ENCODE data around the gene FOXN3.
"Not testable (repeated sequence)": the region's sequence is repeated elsewhere in the genome, so short reads cannot be mapped to it uniquely, and the experiment has no call there.

The FOXN3 gene

DNA sequence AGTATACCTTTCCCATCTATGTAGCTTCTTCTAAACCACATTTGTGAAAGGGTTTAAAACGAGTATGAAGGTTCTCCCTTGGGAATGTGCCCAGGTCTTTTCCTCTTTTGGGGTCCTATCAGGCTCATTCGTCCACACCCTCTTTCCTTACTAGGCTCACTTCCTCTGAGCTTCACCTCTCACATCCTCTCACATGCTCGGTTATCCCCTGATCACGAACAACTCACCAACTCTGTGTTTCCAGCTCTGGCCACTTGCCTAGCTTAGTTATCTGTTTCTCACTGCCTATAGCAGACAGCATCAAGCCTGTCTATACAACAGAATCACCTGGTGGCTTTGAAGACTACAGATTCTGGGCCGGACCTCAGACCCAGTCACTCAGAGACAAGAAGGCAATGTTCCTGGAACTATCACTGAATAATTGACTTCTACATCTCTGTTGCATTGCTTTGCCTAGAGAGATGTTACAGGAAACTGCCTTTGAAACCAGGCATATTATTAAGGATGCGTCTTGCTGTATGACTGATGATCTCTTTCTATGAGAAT lies 158.2 kb downstream of the FOXN3 start:
- H3K9ac ChIP-seq (ENCODE audit: insufficient read length), result no peak overlapping the region
- H3K9me3 ChIP-seq (ENCODE audit: low read depth, low read length), result no peaks in the 10 kb centered on the region
- TF ChIP-seq POLR2AphosphoS5 (IDR thresholded peaks at IDR 0.05; ENCODE audit: borderline replicate concordance, low read depth, low read length) (no peak), EZH2 (IDR thresholded peaks at IDR 0.05) (no peak), FOXP2 (optimal IDR thresholded peaks at IDR 0.05; ENCODE audit: control extremely low read depth, extremely low read length, insufficient read depth) (no peak)
- DNase-seq (ENCODE audit: low read depth, low spot score), result no peak
- H3K27ac ChIP-seq, result no peak overlapping the region
- H3K4me3 ChIP-seq, result no peak overlapping the region
- H3K36me3 ChIP-seq (ENCODE audit: insufficient read depth, low read length), result no peaks in the 10 kb centered on the region

DNA sequence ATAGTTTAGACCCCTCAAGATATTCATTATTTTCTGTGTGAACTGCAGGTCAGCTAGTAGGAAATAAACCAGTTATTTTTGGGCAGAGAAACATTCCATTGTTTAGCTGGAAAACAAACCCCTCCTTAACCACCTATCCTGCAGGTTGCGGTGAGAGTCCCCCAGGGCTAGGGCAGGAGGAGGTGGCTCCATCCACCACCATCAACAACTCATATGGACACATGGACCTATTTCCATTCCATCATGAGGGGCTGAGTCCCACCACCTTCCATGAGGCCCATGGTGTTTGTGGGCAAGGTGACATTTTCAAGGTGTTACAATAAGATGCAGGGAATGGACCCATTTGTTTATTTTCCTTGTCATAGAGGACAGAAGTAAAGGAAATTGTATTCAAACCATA lies 160.1 kb downstream of the FOXN3 start:
- Histone ChIP-seq H3K36me3 (ENCODE audit: insufficient read depth, low read length) (no peaks in the 10 kb centered on the region), H3K4me3 (no peak overlapping the region), H3K9me3 (ENCODE audit: low read depth, low read length) (no peaks in the 10 kb centered on the region), H3K27ac (no peak overlapping the region), H3K9ac (ENCODE audit: insufficient read length) (no peak overlapping the region)
- TF ChIP-seq EZH2 (IDR thresholded peaks at IDR 0.05), result no peak
- no peak for TF ChIP-seq FOXP2 (optimal IDR thresholded peaks at IDR 0.05; ENCODE audit: control extremely low read depth, extremely low read length, insufficient read depth)
- no peak for TF ChIP-seq POLR2AphosphoS5 (IDR thresholded peaks at IDR 0.05; ENCODE audit: borderline replicate concordance, low read depth, low read length)
- no peak for DNase-seq (ENCODE audit: low read depth, low spot score)

DNA sequence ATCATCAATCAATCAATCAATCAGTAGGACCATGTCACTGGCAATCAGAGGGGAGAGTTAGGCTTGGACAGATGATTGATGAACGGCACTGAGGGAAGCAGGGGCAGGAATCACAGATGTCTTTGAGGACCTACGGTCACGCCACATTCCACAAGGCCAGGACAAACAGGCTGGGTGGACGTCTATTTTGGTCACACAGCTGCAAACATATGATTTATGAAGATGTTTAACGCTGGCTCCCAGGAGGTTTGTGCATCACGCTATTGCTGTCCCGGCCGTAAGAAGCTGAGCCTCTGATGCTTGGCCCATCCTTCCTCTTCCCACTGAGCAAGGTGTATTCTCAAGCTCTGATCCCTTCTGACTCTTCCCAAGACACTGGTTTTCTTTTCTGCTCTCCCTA lies 160.8 kb downstream of the FOXN3 start:
- no peak overlapping the region for H3K9ac ChIP-seq (ENCODE audit: insufficient read length)
- no peak for DNase-seq (ENCODE audit: low read depth, low spot score)
- no peak overlapping the region for H3K4me3 ChIP-seq
- H3K27ac ChIP-seq, result no peak overlapping the region
- TF ChIP-seq POLR2AphosphoS5 (IDR thresholded peaks at IDR 0.05; ENCODE audit: borderline replicate concordance, low read depth, low read length) (no peak), EZH2 (IDR thresholded peaks at IDR 0.05) (no peak), FOXP2 (optimal IDR thresholded peaks at IDR 0.05; ENCODE audit: control extremely low read depth, extremely low read length, insufficient read depth) (no peak)
- H3K9me3 ChIP-seq (ENCODE audit: low read depth, low read length), result no peaks in the 10 kb centered on the region
- H3K36me3 ChIP-seq (ENCODE audit: insufficient read depth, low read length), result no peaks in the 10 kb centered on the region

DNA sequence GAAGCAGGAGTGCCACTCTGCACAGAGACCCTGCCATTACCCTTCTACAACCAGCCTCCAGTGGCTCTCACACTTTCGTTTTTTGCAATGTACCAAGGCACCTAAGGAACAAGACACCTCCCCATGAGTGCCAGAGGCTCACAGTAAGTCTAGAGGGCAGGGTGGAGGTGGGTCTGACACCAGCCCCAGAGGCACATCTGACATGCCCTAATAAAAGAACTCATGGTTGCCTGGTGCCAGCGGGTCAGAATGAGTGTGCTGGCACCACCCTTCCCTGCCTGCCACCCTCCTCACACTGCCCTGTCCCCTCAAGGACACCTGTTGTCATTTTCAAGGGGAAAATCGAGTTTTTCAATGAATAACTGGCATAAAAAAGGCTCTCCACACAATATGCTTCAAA lies 161.2 kb downstream of the FOXN3 start:
- no peak overlapping the region for H3K27ac ChIP-seq
- TF ChIP-seq POLR2AphosphoS5 (IDR thresholded peaks at IDR 0.05; ENCODE audit: borderline replicate concordance, low read depth, low read length) (no peak), EZH2 (IDR thresholded peaks at IDR 0.05) (no peak), FOXP2 (optimal IDR thresholded peaks at IDR 0.05; ENCODE audit: control extremely low read depth, extremely low read length, insufficient read depth) (no peak)
- H3K9me3 ChIP-seq (ENCODE audit: low read depth, low read length), result no peaks in the 10 kb centered on the region
- DNase-seq (ENCODE audit: low read depth, low spot score), result no peak
- no peaks in the 10 kb centered on the region for H3K36me3 ChIP-seq (ENCODE audit: insufficient read depth, low read length)
- no peak overlapping the region for H3K9ac ChIP-seq (ENCODE audit: insufficient read length)
- no peak overlapping the region for H3K4me3 ChIP-seq

DNA sequence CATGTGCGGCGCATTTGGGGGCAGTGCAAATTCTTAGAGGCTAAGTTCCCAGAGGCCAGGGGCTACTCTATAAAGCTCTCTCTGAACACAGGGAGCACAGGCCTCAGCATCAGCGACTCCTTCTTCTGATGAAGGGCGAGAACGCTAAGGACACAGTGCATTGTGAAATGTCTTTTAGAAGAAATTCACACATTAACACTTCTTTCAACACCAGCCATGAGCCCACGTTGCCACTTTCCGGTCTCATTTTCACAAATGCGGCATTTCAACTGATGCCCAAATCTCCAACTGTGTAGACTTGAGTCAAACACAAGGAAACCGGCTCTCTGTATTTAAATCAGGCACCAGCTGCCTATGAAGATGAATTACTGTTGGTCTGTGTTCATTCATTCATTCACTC lies 162.0 kb downstream of the FOXN3 start:
- no peak for TF ChIP-seq EZH2 (IDR thresholded peaks at IDR 0.05)
- TF ChIP-seq POLR2AphosphoS5 (IDR thresholded peaks at IDR 0.05; ENCODE audit: borderline replicate concordance, low read depth, low read length), result no peak
- TF ChIP-seq FOXP2 (optimal IDR thresholded peaks at IDR 0.05; ENCODE audit: control extremely low read depth, extremely low read length, insufficient read depth), result no peak

DNA sequence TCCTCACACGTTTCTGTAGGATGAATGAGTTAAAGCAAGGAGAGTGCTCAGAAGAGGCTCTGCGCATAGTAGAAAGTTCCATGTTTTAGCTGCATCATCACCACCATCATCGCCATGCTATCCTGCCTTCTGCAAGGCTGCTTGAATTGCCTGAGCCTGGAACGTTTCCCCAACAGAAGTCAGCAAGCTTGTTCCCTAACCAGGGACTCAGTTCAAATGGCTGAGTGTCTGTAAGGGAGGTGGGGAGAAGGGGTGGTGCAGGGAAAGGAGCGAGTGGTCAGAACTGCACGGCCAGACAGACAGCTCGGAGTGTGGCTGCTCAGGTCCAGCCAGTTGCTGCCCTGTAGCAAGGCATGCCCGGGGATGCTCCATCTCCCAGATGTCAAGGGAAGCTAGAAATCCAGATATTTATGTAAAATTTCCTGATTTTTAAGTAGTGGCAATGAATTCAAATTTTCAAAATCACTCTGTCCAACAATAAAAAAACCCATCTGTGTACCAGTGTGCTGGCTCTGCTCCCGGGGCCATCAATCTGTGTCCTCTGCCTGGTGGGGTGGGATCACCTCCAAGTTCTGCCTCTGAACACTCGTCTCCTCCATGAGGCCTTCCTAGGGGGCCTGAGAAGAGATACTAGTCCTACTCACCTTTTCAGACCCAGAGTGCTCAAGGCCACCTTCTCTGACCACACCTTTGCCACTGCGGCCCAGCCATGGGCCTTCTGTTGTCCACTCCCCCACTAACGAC lies 162.7 kb downstream of the FOXN3 start:
- H3K27ac ChIP-seq, result no peak overlapping the region
- H3K9me3 ChIP-seq (ENCODE audit: low read depth, low read length), result no peaks in the 10 kb centered on the region
- DNase-seq (ENCODE audit: low read depth, low spot score), result no peak
- H3K4me3 ChIP-seq, result no peak overlapping the region
- no peak overlapping the region for H3K9ac ChIP-seq (ENCODE audit: insufficient read length)
- TF ChIP-seq POLR2AphosphoS5 (IDR thresholded peaks at IDR 0.05; ENCODE audit: borderline replicate concordance, low read depth, low read length) (no peak), EZH2 (IDR thresholded peaks at IDR 0.05) (no peak), FOXP2 (optimal IDR thresholded peaks at IDR 0.05; ENCODE audit: control extremely low read depth, extremely low read length, insufficient read depth) (no peak)
- no peaks in the 10 kb centered on the region for H3K36me3 ChIP-seq (ENCODE audit: insufficient read depth, low read length)

More for the DNA sequence above, 162.0 kb downstream of the FOXN3 start:
- no peaks in the 10 kb centered on the region for H3K9me3 ChIP-seq (ENCODE audit: low read depth, low read length)
- no peak for DNase-seq (ENCODE audit: low read depth, low spot score)
- H3K36me3 ChIP-seq (ENCODE audit: insufficient read depth, low read length), result no peaks in the 10 kb centered on the region
- H3K27ac ChIP-seq, result no peak overlapping the region
- H3K9ac ChIP-seq (ENCODE audit: insufficient read length), result no peak overlapping the region
- H3K4me3 ChIP-seq, result no peak overlapping the region

DNA sequence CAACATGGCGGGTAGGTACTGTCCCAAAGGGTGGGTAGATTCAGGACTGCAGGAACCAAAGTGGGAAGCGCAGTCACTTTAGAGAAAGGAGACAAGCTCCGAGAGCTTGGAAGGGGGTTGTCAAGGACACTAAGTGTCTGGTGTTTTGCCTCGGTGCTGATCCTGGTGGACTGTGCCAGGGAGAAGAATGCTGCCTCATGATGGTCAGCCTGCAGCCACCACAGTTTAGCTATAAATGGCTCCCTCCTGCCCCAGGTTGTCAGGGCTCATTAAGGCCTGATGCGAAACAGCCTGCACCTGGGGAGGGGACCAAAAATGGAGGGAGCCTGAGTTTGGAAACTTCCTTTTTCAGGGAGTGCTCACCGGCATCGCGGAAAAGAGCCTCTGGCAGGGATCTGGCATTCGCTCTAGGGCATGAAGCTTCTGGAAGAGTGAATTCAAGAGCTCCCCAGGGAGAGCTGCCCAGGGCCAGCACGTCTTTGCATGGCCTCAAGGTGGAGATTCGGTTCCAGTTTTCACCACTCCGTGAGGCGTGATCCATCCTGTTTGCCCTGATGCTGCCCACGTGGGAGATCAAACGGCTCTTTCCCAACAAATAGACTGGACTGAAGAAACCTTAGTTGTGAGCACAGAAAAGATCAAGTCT lies 164.0 kb downstream of the FOXN3 start:
- no peak overlapping the region for H3K9ac ChIP-seq (ENCODE audit: insufficient read length)
- TF ChIP-seq POLR2AphosphoS5 (IDR thresholded peaks at IDR 0.05; ENCODE audit: borderline replicate concordance, low read depth, low read length) (no peak), EZH2 (IDR thresholded peaks at IDR 0.05) (no peak), FOXP2 (optimal IDR thresholded peaks at IDR 0.05; ENCODE audit: control extremely low read depth, extremely low read length, insufficient read depth) (no peak)
- H3K27ac ChIP-seq, result no peak overlapping the region
- DNase-seq (ENCODE audit: low read depth, low spot score), result no peak
- H3K9me3 ChIP-seq (ENCODE audit: low read depth, low read length), result no peaks in the 10 kb centered on the region
- H3K36me3 ChIP-seq (ENCODE audit: insufficient read depth, low read length), result no peaks in the 10 kb centered on the region
- no peak overlapping the region for H3K4me3 ChIP-seq

DNA sequence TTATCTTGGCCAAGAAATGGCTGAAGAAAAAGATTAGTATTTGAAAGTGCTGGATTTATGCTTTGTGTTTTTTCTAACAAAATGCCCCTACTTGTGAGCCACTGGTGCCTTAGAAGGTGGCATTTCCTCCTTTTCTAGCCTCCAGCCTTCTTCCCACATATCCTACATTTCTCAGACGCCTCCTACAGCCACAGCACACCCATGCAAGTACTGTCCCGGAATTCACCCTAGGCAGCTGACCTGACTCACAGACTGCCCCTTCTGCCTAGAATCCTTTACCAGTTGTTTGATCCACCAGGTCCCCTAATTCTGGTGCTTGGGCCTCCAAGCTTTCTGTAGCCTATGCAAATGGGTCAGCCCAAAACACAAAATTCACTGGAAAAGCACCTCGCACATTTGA lies 166.0 kb downstream of the FOXN3 start:
- H3K9ac ChIP-seq (ENCODE audit: insufficient read length), result no peak overlapping the region
- DNase-seq (ENCODE audit: low read depth, low spot score), result no peak
- H3K36me3 ChIP-seq (ENCODE audit: insufficient read depth, low read length), result no peaks in the 10 kb centered on the region
- TF ChIP-seq FOXP2 (optimal IDR thresholded peaks at IDR 0.05; ENCODE audit: control extremely low read depth, extremely low read length, insufficient read depth) (no peak), EZH2 (IDR thresholded peaks at IDR 0.05) (no peak), POLR2AphosphoS5 (IDR thresholded peaks at IDR 0.05; ENCODE audit: borderline replicate concordance, low read depth, low read length) (no peak)
- no peak overlapping the region for H3K27ac ChIP-seq
- no peaks in the 10 kb centered on the region for H3K9me3 ChIP-seq (ENCODE audit: low read depth, low read length)
- H3K4me3 ChIP-seq, result no peak overlapping the region

DNA sequence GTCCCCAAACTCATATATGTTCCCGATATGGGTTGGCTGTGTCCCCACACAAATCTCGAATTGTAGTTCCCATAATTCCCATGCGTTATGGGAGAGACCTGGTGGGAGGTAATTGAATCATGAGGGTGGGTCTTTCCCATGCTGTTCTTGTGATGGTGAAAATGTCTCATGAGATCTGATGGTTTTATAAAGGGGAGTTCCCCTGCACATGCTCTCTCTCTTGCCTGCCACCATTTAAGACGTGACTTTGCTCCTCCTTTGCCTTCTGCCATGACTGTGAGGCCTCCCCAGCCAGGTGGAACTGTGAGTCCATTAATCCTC lies 166.4 kb downstream of the FOXN3 start:
- H3K4me3 ChIP-seq; H3K9ac ChIP-seq (ENCODE audit: insufficient read length); DNase-seq (ENCODE audit: low read depth, low spot score); H3K36me3 ChIP-seq (ENCODE audit: insufficient read depth, low read length); H3K27ac ChIP-seq; H3K9me3 ChIP-seq (ENCODE audit: low read depth, low read length): not testable (repeated sequence)

Data from SK-N-MC (cell line).